Medulla oblongata (tissue), 1 donor: ENCODE data around the gene C19orf53.
"Not testable (repeated sequence)": the region's sequence is repeated elsewhere in the genome, so short reads cannot be mapped to it uniquely, and the experiment has no call there.

Source experiments
- DNase-seq: peaks from one replicate; pipeline ENCODE4 v3.0.0-alpha.2; 2015; ENCODE audit errors: extremely low spot score

The C19orf53 gene

DNA sequence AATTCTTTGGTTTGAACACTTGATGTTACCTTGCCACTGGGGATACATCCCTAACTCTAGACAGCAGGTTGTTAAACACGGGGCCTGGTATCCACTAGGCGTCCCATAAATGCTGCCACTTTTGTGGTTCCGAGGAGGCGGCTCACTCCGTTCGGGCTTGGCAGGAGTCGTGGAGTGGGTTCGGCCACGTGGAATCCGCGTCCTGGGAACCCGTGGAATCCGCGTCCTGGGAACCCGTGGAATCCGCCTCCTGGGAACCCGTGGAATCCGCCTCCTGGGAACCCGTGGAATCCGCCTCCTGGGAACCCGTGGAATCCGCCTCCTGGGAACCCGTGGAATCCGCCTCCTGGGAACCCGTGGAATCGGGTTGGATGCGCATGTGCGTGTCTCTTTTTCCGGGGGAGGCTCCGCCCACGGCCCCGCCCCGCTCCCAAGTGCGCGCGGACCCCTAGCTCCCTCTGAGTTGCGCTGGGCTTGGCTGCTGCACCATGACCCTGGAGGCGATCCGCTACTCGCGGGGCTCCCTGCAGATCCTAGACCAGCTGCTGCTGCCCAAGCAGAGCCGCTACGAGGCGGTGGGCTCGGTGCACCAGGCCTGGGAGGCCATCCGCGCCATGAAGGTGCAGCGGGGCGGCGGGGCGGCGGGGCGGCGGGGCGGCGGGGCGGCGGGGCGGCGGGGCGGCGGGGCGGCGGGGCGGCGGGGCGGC, 10.0 kb upstream of the C19orf53 start, which contains the start of gene MRI1:
MRI1 (plus strand) TSS at position 422 of the 707 bp plus-strand sequence; CDS start at position 489, 67 bp downstream.
- peak; percentile 68 for DNase-seq

DNA sequence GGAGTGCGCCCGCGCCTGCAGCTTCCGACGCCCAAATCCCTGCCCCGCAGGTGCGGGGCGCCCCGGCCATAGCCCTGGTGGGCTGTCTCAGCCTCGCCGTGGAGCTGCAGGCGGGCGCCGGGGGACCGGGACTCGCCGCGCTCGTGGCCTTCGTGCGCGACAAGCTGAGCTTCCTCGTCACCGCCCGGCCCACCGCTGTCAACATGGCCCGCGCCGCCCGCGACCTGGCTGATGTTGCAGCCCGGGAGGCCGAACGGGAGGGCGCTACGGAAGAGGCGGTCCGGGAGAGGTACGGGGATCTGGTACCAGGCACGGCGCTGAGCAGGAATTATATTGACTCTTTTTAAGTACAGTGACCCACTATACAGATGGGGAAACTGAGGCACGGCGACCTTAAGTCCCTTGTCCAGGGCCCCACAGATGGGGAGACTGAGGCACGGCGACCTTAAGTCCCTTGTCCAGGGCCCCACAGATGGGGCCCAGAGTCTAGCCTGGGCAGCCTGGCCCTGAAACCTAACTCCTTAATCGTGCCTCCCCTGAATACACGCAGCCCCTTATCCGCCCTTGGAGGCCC, 9.3 kb upstream of the C19orf53 start:
- DNase-seq = no peak

DNA sequence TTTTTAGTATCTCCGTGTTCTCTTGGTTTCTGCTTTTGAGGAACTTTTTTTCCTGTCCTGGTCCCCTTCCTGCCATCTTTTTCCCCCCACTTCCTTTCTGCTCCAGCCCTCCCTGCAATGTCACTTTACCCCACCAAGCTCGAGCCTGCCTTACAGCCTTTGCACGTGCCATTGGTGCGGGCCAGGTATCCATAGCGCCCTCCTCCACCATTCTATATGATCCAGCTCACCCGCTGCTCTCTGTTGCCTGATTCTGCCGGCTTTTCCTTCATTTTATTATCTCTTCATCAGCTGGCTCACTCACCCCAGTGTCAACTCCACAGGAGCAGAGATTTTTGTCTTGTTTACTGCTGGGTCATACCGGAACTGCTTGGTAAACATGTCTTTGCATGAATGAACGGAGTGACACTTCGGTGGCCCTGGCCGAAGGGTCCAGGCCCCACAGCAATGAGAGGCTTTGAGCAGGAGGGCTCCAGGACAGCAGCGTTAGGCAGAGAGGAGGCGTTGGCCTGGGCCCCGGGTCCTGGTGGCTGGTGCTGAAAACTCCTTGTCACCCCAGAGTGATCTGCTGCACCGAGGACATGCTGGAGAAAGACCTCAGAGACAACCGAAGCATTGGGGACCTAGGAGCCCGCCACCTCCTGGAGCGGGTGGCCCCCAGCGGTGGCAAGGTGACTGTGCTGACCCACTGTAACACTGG, 8.7 kb upstream of the C19orf53 start:
- DNase-seq = no peak

DNA sequence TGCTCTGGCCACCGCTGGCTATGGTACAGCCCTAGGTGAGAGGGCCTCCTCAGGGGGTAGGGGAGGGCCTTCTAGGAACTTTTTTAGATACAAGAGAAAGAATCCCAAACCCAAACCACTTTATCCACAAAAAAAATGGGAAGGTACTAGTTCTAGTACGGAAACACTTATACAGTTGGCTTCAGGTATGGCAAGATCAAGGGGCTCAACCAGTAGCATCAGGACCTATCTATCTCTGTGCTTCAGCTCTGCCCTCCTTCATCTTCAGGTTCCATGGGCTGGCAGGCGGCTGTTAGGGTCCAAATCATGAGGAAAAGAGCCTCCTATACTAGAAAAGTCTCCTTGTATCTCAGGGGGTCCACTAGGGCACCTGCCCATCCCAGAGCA, 8.2 kb upstream of the C19orf53 start:
- DNase-seq = no peak

DNA sequence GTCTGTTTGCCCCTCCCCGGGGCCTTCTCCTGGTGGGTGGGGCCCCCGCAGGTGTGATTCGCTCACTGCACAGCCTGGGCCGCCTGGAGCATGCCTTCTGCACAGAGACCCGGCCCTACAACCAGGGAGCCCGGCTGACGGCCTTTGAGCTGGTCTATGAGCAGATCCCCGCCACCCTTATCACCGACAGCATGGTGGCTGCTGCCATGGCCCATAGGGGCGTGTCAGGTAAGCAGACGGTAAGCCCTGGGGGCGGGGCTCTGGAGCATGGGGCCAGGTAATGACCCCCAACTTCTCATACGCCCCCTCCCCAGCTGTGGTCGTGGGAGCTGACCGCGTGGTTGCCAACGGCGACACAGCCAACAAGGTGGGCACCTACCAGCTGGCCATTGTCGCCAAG, 5.7 kb upstream of the C19orf53 start:
- DNase-seq = no peak

DNA sequence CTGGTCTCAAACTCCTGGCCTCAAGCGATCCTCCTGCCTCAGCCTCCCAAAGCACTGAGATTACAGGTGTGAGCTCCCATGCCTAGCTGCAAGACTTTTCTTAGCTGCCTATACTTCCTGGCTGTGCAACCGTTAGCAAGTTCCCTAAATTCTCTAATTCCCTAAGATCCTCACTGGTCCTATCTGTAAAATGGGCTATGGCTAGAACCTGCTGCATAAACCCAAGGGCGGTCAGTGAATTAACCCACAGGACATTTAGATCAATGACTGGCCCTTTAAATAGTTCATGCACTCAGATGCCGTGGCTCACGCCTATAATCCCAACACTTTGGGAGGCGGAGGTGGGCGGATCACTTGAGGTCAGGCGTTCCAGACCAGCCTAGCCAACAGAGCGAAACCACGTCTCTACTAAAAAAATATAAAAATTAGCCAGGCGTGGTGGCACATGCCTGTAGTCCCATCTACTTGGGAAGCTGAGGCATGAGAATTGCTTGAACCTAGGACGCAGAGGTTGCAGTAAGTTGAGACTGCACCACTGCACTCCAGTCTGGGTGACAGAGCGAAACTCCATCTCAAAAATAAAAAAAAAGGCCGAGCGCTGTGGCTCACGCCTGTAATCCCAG, 4.1 kb upstream of the C19orf53 start:
- DNase-seq = no peak

DNA sequence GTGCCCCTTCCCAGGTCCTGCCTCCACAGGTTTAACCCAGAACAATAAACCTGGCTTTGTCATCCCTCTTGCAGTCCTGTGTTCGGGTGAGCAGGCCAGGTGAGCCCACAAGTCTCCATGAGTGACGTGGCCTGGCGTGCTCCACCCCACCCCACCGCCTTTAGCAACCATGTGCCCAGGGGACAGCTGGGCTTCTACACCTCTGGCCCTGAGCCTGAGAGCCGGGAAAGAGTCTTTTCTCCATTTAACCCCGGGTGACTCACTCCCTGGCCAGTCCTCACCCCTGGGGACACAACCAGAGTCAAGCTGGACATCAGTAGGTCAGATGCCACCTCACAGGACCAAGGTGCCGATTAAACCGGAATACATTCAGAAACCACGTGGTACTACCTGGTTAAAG, 4.1 kb downstream of the C19orf53 start:
- no peak for DNase-seq

DNA sequence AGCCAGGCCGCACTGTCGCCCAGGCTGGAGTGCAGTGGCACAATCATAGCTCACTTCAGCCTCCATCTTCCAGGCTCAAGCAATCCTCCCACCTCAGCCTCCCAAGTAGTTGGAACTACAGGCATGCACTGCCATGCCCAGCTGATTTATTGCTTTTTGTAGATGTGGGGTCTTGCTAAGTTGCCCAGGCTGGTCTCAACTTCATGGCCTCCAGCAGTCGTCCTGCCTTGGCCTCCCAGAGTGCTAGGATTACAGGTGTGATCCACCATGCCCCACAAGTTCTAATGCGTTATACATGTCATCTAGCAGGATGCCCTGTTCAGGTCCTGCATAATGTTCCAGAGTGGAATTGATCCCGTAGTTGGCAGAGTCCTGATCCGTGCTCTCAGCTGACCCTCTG, 4.6 kb downstream of the C19orf53 start:
- no peak for DNase-seq

DNA sequence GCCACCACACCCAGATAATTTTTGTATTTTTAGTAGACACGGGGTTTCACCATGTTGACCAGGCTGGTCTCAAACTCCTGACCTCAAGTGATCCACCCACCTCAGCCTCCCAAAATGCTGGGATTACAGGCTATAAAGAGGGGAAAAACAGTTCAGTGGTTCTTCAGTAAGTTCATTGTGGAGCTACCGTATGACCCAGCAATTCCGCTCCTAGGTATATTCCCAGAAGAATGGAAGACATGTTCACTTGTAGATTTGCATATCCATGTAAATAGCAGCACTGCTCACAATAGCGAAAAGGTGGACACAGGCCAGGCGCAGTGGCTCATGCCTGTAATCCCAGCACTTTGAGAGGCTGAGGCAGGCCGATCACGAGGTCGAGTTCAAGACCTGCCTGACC, 5.5 kb downstream of the C19orf53 start:
- DNase-seq = not testable (repeated sequence)

DNA sequence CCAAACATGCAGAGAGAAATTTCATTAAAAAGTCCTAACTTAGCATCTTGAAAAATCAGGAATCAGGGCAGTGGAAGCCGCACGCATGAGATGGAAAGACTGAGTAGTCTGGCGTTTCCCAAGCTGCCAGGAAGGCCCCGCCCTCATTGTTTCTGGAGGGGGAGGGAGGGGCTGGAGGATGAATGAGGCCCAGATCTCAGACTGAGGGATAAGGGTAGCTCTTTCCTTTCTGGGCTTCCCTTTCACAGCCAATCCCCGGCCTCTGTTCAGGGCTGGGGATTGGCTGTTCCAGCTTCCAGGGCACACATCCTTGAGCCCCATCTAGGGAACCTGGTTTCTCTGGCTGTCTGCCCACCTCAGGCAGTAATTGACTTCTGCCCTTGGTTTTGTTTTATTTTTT, 7.3 kb downstream of the C19orf53 start:
- DNase-seq = peak; percentile 51

DNA sequence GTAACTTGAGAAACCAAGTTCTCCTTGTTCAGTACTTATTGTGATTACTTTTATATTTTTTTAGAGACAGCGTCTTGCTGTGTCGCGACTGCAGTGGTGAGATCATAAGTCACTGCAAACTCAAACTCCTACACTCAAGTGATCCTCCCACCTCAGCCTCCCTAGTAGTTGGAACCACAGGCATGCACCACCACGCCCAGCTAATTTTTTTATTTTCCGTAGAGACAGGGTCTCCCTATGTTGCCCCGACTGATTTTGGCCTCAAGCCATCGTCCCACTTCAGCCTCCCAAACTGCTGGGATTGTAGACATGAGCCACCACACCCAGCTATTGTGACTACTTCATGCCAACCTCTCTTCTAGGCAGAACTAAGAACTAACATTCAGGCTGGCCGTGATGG, 8.3 kb downstream of the C19orf53 start:
- no peak for DNase-seq

DNA sequence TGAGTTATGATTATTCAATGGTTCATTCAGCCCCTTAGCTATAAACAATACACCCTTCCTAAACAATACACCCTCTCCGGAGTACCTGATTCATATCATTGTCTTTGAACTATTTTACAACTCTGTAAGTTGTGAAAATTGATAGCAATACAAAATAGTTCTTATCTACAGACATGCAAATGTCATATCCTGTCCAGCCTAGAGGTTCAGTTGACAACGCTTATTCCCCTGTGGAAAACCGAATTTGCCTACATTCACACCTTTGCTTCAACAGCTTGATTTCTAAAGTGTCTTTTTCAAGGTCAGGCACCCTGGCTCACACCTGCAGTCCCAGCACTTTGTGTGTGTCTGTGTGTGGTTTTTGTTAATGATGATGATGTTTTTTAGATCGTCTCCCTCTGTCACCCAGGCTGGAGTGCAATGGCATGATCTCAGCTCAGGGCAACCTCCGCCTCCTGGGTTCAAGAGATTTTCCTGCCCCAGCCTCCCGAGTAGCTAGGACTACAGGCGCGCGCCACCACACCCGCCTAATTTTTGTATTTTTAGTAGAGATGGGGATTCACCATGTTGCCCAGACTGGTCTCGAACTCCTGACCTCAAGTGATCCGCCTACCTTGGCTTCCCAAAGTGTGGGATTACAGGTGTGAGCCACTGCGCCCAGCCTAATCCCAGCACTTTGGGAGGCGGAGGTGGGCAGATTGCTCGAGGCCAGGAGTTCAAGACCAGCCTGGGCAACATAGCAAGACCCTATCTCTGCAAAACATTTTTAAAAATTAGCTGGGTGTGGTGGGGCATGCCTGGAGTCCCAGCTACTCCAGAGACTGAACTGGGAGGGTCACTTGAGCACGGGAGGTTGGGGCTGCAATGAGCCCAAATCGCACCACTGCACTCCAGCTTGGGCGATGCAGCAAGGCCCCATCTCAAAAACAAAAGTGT, 9.6 kb downstream of the C19orf53 start:
- DNase-seq = no peak

DNA sequence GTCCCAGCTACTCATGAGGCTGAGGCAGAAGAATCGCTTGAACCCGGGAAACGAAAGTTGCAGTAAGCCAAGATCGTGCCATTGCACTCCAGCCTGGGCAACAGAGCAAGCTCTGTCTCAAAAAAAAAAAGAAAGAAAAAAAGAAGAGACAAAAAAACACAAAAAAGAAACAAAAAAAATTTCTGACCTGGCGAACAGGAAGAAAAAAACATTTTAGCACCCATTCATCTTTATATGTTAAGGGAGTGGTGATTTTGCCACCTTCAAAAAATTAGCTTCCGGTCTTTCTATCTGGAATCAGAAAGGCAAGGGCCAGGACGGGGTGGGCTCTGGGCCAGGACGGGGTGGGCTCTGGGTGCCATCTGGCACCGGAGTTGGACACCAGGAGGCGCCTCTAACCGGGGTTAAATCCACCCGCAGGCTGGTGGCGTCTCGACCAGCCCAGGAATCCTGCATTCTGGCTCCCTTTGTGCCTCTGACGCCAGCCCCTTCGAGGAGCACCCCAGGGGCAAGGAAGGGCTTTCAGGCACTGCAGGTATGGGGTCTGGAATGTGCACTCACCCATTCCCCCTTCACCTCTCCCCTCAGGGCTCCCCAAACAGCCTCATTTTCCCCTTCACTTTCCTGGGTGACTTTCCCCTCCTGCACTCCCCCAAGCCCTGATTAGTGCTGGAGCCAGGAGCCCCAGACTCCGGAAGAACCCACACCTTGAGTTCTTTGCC, 10.6 kb downstream of the C19orf53 start:
- DNase-seq = peak; percentile 61

DNA sequence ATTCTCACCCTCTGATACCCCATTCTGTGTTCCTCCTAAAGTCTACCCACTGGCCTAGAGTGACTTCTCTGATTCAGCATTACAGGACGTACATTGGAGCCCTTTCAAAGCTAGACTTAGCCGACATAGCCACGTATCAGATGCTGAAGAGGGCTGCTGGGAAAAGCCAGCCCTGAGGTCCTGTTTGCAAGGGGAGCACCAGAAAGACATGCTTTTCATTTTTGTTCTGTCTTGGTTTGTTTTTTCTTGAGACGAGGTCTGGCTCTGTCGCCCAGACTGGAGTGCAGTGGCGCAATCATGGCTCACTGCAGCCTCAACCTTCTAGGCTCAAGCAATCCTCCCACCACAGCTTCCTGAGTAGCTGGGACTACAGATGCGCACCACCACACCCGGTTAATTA, 14.7 kb downstream of the C19orf53 start:
- no peak for DNase-seq

DNA sequence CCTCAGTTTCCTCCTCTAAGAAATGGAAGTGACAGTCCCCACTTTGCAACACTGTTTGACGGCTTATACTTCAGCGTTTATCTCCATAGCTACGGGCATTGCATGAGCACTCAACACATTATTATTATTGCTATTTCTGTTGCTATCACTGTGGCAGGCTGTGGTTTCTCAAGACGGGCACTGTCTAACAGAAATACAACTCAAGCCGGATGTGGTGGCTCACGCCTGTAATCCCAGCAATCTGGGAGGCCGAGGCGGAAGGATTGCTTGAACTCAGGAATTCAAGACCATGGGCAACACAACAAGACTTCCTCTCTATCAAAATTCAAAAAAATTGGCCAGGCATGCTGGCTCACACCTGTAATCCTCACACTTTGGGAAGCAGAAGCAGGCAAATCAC, 16.1 kb downstream of the C19orf53 start:
- DNase-seq = no peak

DNA sequence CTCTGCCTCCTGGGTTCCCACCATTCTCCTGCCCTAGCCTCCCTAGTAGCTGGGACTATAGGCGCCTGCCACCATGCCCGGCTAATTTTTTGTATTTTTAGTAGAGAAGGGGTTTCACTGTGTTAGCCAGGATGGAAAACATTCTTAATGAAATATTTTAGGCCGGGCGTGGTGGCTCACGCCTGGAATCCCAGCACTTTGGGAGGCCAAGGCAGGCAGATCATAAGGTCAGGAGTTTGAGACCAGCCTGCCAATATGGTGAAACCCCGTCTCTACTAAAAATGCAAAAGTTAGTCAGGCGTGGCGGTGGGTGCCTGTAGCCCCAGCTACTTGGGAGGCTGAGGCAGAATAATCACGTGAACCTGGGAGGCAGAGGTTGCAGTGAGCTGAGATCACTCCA, 19.1 kb downstream of the C19orf53 start:
- not testable (repeated sequence) for DNase-seq

DNA sequence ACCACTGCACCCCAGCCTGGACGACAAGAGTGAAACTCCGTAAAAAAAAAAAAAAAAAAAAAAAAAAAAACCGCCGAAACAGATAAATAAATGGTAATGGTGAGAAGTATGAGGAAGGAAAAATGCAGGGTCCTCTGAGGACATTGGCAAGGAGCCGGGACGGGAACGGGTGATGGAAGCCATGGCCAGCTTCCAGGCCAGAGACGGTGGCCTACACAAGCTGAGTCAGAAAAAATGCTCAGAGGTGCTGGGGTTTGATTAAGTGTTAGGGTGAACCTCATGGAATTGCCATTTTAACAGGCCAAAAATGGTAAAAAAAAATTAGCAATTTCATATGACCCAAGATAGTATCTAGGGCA, 20.1 kb downstream of the C19orf53 start:
- peak; percentile 19 for DNase-seq

DNA sequence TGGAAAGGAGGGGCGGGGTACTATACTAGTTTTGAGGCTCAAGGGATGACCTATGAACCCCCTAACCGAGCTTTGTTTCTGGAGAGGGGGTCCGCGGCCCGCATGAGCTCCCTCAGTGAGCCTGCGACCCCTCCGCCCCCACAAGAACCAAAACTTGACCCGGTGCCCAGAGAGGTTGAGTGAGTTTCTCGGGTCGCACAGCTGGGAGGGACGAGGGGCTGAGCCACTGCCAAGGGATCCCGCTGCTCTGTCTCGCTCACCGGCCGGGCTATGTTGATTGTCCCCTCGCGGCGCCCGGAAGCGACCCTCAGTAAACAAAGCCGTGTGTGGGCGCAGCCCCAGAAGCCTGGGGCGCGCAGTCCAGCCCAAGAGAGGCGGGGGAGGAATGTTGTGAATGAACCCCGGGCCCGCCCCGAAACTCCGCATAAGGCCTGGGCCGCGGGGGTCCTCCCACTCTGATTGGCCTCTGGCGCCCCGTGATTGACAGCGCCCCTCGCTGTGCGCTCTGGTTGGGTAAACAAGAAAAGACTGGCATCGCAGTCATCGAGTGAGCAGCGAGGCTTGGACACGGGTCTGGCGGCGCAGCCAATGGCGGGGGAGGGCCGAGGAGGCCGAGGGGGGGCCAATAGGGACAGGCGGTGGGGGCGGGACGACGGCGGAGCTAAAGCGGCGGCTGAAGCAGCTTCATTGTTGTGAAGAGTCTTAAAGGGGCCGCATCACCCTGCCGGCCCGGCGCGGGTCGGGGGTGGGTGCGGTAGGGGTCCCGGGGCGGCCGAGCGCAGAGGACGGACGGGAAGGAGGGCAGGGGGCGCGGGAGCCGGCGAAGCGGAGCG, 20.7 kb downstream of the C19orf53 start, which contains the start of gene ZSWIM4:
ZSWIM4 (plus strand) TSS at position 687 of the 833 bp plus-strand sequence. CDS start 206 bp downstream, outside the sequence.
- peak; percentile 99 for DNase-seq

DNA sequence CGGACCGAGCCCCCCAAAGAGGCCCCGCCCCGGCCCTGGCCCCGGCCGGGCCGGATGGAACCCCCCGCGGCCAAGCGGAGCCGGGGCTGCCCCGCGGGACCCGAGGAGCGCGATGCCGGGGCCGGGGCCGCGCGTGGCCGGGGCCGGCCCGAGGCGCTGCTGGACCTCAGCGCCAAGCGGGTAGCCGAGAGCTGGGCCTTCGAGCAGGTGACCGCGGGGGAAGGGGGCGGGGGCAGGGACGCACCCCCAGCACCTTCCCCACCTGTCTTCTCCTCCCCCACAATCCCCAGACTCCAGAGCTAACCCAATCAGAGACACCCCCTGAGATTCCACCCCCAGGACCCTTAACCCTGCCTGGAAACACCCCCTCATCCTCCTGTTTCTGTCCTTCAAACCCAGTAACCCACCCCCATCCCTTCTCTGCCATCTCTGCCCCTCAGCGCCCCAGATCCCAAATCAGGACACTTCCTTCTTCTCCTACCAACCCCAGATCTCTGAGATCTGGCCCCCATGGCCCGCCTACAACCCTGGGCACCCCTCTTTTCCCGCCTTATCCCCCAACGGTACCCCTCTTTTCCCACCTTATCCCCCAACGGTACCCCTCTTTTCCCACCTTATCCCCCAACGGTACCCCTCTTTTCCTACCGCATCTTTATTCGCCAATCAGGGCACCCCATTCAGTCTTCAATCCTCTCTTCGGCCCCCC, 21.5 kb downstream of the C19orf53 start:
- DNase-seq = no peak
